Measurements from ENCODE around the gene TBC1D22B.
"Not testable (repeated sequence)": the region's sequence is repeated elsewhere in the genome, so short reads cannot be mapped to it uniquely, and the experiment has no call there.

TBC1D22B gene

GRCh38 chr6:37293426-37293825 lies 35.9 kb downstream of the TBC1D22B start:
- no peaks in the 10 kb centered on the region for H3K9me3 Mint-ChIP-seq (ENCODE audit: low read depth)
- H3K4me1 Mint-ChIP-seq (ENCODE audit: low read depth), result peaks cover 16% of the 10 kb centered on the region
- H3K36me3 Mint-ChIP-seq, result peaks cover 34% of the 10 kb centered on the region
- H3K27me3 Mint-ChIP-seq, result no peaks in the 10 kb centered on the region
- H3K27ac Mint-ChIP-seq, result no peak overlapping the region
- no peak overlapping the region for H3K4me3 Mint-ChIP-seq

- H3K36me3 Mint-ChIP-seq, result peaks cover 24% of the 10 kb centered on the region
- H3K4me3 Mint-ChIP-seq; H3K9me3 Mint-ChIP-seq (ENCODE audit: low read depth); H3K4me1 Mint-ChIP-seq (ENCODE audit: low read depth); H3K27ac Mint-ChIP-seq; H3K27me3 Mint-ChIP-seq: not testable (repeated sequence)
Observed at GRCh38 chr6:37297637-37298036, 40.1 kb downstream of the TBC1D22B start.

GRCh38 chr6:37298958-37299357 lies 41.4 kb downstream of the TBC1D22B start:
- Mint-ChIP-seq H3K4me3 (no peak overlapping the region), H3K9me3 (ENCODE audit: low read depth) (no peaks in the 10 kb centered on the region), H3K27ac (no peak overlapping the region), H3K36me3 (peaks cover 23% of the 10 kb centered on the region), H3K27me3 (no peaks in the 10 kb centered on the region), H3K4me1 (ENCODE audit: low read depth) (peaks cover 2% of the 10 kb centered on the region)

GRCh38 chr6:37299990-37300389 lies 42.4 kb downstream of the TBC1D22B start:
- H3K27me3 Mint-ChIP-seq, result no peaks in the 10 kb centered on the region
- H3K9me3 Mint-ChIP-seq (ENCODE audit: low read depth), result no peaks in the 10 kb centered on the region
- no peak overlapping the region for H3K27ac Mint-ChIP-seq
- peaks cover 2% of the 10 kb centered on the region for H3K4me1 Mint-ChIP-seq (ENCODE audit: low read depth)
- H3K4me3 Mint-ChIP-seq, result no peak overlapping the region
- peaks cover 23% of the 10 kb centered on the region for H3K36me3 Mint-ChIP-seq

GRCh38 chr6:37302086-37302686 lies 44.6 kb downstream of the TBC1D22B start:
- Mint-ChIP-seq H3K36me3 (peaks cover 13% of the 10 kb centered on the region), H3K4me1 (ENCODE audit: low read depth) (peaks cover 2% of the 10 kb centered on the region), H3K9me3 (ENCODE audit: low read depth) (no peaks in the 10 kb centered on the region), H3K4me3 (no peak overlapping the region), H3K27ac (no peak overlapping the region), H3K27me3 (no peaks in the 10 kb centered on the region)

GRCh38 chr6:37303091-37303660 lies 45.6 kb downstream of the TBC1D22B start:
- no peak overlapping the region for H3K4me3 Mint-ChIP-seq
- no peak overlapping the region for H3K27ac Mint-ChIP-seq
- H3K4me1 Mint-ChIP-seq (ENCODE audit: low read depth), result peaks cover 2% of the 10 kb centered on the region
- H3K9me3 Mint-ChIP-seq (ENCODE audit: low read depth), result no peaks in the 10 kb centered on the region
- no peaks in the 10 kb centered on the region for H3K27me3 Mint-ChIP-seq
- H3K36me3 Mint-ChIP-seq, result peaks cover 11% of the 10 kb centered on the region

- no peaks in the 10 kb centered on the region for H3K27me3 Mint-ChIP-seq
- peaks cover 11% of the 10 kb centered on the region for H3K36me3 Mint-ChIP-seq
- H3K4me3 Mint-ChIP-seq, result no peak overlapping the region
- H3K27ac Mint-ChIP-seq, result no peak overlapping the region
- H3K4me1 Mint-ChIP-seq (ENCODE audit: low read depth), result peaks cover 2% of the 10 kb centered on the region
- no peaks in the 10 kb centered on the region for H3K9me3 Mint-ChIP-seq (ENCODE audit: low read depth)
Observed at GRCh38 chr6:37303891-37304503, 46.4 kb downstream of the TBC1D22B start.

GRCh38 chr6:37304766-37305165 lies 47.2 kb downstream of the TBC1D22B start:
- H3K4me3 Mint-ChIP-seq, result no peak overlapping the region
- no peaks in the 10 kb centered on the region for H3K9me3 Mint-ChIP-seq (ENCODE audit: low read depth)
- H3K27me3 Mint-ChIP-seq, result no peaks in the 10 kb centered on the region
- H3K36me3 Mint-ChIP-seq, result peaks cover 11% of the 10 kb centered on the region
- H3K4me1 Mint-ChIP-seq (ENCODE audit: low read depth), result peaks cover 2% of the 10 kb centered on the region
- no peak overlapping the region for H3K27ac Mint-ChIP-seq

- H3K9me3 Mint-ChIP-seq (ENCODE audit: low read depth), result no peaks in the 10 kb centered on the region
- no peak overlapping the region for H3K4me3 Mint-ChIP-seq
Observed at GRCh38 chr6:37305841-37306425, 48.4 kb downstream of the TBC1D22B start.

GRCh38 chr6:37306624-37307222 lies 49.2 kb downstream of the TBC1D22B start:
- Mint-ChIP-seq H3K9me3 (ENCODE audit: low read depth) (no peaks in the 10 kb centered on the region), H3K36me3 (peaks cover 7% of the 10 kb centered on the region), H3K4me1 (ENCODE audit: low read depth) (peaks cover 2% of the 10 kb centered on the region), H3K27ac (no peak overlapping the region), H3K27me3 (no peaks in the 10 kb centered on the region), H3K4me3 (no peak overlapping the region)

More at GRCh38 chr6:37305841-37306425, 48.4 kb downstream of the TBC1D22B start:
- peaks cover 7% of the 10 kb centered on the region for H3K36me3 Mint-ChIP-seq
- no peak overlapping the region for H3K27ac Mint-ChIP-seq
- H3K27me3 Mint-ChIP-seq, result no peaks in the 10 kb centered on the region
- H3K4me1 Mint-ChIP-seq (ENCODE audit: low read depth), result peaks cover 2% of the 10 kb centered on the region

GRCh38 chr6:37307484-37307883 lies 49.9 kb downstream of the TBC1D22B start:
- not testable (repeated sequence) for H3K9me3 Mint-ChIP-seq (ENCODE audit: low read depth); H3K27ac Mint-ChIP-seq; H3K27me3 Mint-ChIP-seq; H3K36me3 Mint-ChIP-seq; H3K4me1 Mint-ChIP-seq (ENCODE audit: low read depth); H3K4me3 Mint-ChIP-seq

GRCh38 chr6:37308069-37308815 lies 50.7 kb downstream of the TBC1D22B start:
- Mint-ChIP-seq H3K27me3 (no peaks in the 10 kb centered on the region), H3K9me3 (ENCODE audit: low read depth) (no peaks in the 10 kb centered on the region), H3K36me3 (peaks cover 5% of the 10 kb centered on the region), H3K4me3 (no peak overlapping the region), H3K27ac (no peak overlapping the region), H3K4me1 (ENCODE audit: low read depth) (peaks cover 2% of the 10 kb centered on the region)

- H3K4me1 Mint-ChIP-seq (ENCODE audit: low read depth), result no peaks in the 10 kb centered on the region
- no peak overlapping the region for H3K4me3 Mint-ChIP-seq
- no peaks in the 10 kb centered on the region for H3K36me3 Mint-ChIP-seq
- H3K9me3 Mint-ChIP-seq (ENCODE audit: low read depth), result no peaks in the 10 kb centered on the region
- no peaks in the 10 kb centered on the region for H3K27me3 Mint-ChIP-seq
- H3K27ac Mint-ChIP-seq, result no peak overlapping the region
Observed at GRCh38 chr6:37309046-37309445, 51.5 kb downstream of the TBC1D22B start.

GRCh38 chr6:37309692-37310091 lies 52.1 kb downstream of the TBC1D22B start:
- no peaks in the 10 kb centered on the region for H3K9me3 Mint-ChIP-seq (ENCODE audit: low read depth)
- no peaks in the 10 kb centered on the region for H3K27me3 Mint-ChIP-seq
- H3K4me1 Mint-ChIP-seq (ENCODE audit: low read depth), result peaks cover under 1% of the 10 kb centered on the region
- H3K36me3 Mint-ChIP-seq, result no peaks in the 10 kb centered on the region
- no peak overlapping the region for H3K4me3 Mint-ChIP-seq
- no peak overlapping the region for H3K27ac Mint-ChIP-seq

- H3K9me3 Mint-ChIP-seq (ENCODE audit: low read depth), result no peaks in the 10 kb centered on the region
- H3K27me3 Mint-ChIP-seq, result no peaks in the 10 kb centered on the region
- H3K4me1 Mint-ChIP-seq (ENCODE audit: low read depth), result peaks cover 3% of the 10 kb centered on the region
- H3K36me3 Mint-ChIP-seq, result no peaks in the 10 kb centered on the region
- H3K27ac Mint-ChIP-seq, result no peak overlapping the region
- no peak overlapping the region for H3K4me3 Mint-ChIP-seq
Observed at GRCh38 chr6:37310966-37311365, 53.4 kb downstream of the TBC1D22B start.
